Lung (tissue), 12 donors: ENCODE data around the gene TNFAIP3. TPM values are rescaled to one million over a fixed set of nuclear protein-coding genes. Genes with fewer than 3 reads are reported as not detected.

Experiments used
- ATAC-seq: fragments of 200-7000 bp; cut with Tn5 transposase; one replicate; pipeline ENCODE4 v1.9.1; 2020; ENCODE audit warnings: moderate number of reproducible peaks; ENCODE audit not compliant: insufficient read depth, low FRiP score
- DNase-seq, 3 donors: peaks; one replicate each; pipeline ENCODE4 v3.0.0-alpha.2; 2013 to 2017
- H3K27ac ChIP-seq, 2 donors: one replicate each; pipeline ENCODE4 v1.5.1; 2013; ENCODE audit warnings: mild to moderate bottlenecking in 2 of 2, moderate library complexity in 2 of 2, control low read depth in 1 of 2, inconsistent platforms in 1 of 2, low read depth in 1 of 2, low read length in 1 of 2
- H3K27me3 ChIP-seq, 3 donors: one replicate each; pipeline ENCODE4 v1.5.1; 2013; ENCODE audit warnings: low read length in 2 of 3; ENCODE audit not compliant: control insufficient read depth in 3 of 3, insufficient read depth in 3 of 3
- H3K36me3 ChIP-seq, 4 donors: one replicate each; pipeline ENCODE4 v1.5.1; 2013; ENCODE audit warnings: low read length in 4 of 4, mild to moderate bottlenecking in 1 of 4, moderate library complexity in 1 of 4; ENCODE audit not compliant: control insufficient read depth in 4 of 4, insufficient read depth in 4 of 4
- H3K4me1 ChIP-seq, 5 donors: one replicate each; pipeline ENCODE4 v1.5.1; 2013; ENCODE audit warnings: low read length in 5 of 5, mild to moderate bottlenecking in 2 of 5, moderate library complexity in 1 of 5; ENCODE audit not compliant: control insufficient read depth in 5 of 5, insufficient read depth in 5 of 5
- H3K4me3 ChIP-seq: one replicate; pipeline ENCODE4 v1.5.1; 2013; ENCODE audit warnings: mild to moderate bottlenecking, control low read depth, moderate library complexity
- H3K9ac ChIP-seq, 2 donors: one replicate each; pipeline ENCODE4 v1.5.1; 2013; ENCODE audit warnings: low read length in 2 of 2, control low read depth in 1 of 2; ENCODE audit not compliant: insufficient read depth in 1 of 2
- H3K9me3 ChIP-seq, 4 donors: one replicate each; pipeline ENCODE4 v1.5.1; 2013; ENCODE audit warnings: low read length in 3 of 4, mild to moderate bottlenecking in 1 of 4, moderate library complexity in 1 of 4; ENCODE audit not compliant: control insufficient read depth in 4 of 4, insufficient read depth in 3 of 4
- WGBS, 2 donors: extraction: QIAGEN DNeasy Blood & Tissue Kit; methylation state at CpG; one replicate each; pipeline ENCODE4 v1.1.7; 2013; 5-methylcytosine and 5-hydroxymethylcytosine counted together
- polyA plus RNA-seq, 2 donors: library from polyadenylated mRNA; stranded (reverse); fragments of 200-250 nt; gene quantifications; one replicate each; pipeline ENCODE4 v1.2.1, GENCODE V29; 2013
- total RNA-seq, 2 donors: library from RNA; depleted of rRNA in 1 of 2; stranded (reverse); fragments of >200 nt in 1 of 2; gene quantifications; one replicate each; pipeline ENCODE4 v1.2.1, GENCODE V29; 2014 to 2021
- TF ChIP-seq, protein P1 (sequence below): IDR thresholded peaks from 2 replicates; pipeline ENCODE4 v1.5.1; 2012; ENCODE audit warnings: mild to moderate bottlenecking; ENCODE audit errors: control extremely low read depth, extremely low read depth
- donor health status: control.
- donor health status: control.
- donor health status: Bipolar disorder and iron deficiency.
- donor health status: healthy.
- donor health status: DM: yes; HTN: yes; CAD: no.

TNFAIP3 gene
- total and polyA plus RNA-seq, 4 donors: 13.4 to 396 (median 87.5) TPM

DNA sequence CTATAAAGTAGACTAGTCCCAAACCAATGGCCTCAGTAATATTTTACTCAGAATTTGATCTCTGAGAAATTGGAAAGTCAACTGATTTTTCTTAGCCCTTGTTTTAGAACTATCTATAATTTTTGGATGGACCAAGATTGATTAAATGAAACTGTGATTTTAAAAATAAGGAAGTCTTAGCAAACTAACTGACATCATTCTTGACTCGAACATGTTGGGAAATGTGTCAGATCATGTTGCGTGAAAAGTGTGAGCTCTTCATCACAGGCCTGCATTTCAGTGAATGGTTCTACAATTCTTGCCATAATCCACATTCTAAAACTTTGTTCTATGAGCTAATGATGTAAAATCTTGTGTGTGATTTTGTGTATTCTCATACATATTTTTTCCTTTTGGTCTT, 11.0 kb downstream of the TNFAIP3 start:
- H3K4me3 ChIP-seq: no peak overlapping the region
- 43 to 63% methylated on average over 2 of the region's 2 CpGs for WGBS, 2 donors
- TF ChIP-seq, protein P1, sequence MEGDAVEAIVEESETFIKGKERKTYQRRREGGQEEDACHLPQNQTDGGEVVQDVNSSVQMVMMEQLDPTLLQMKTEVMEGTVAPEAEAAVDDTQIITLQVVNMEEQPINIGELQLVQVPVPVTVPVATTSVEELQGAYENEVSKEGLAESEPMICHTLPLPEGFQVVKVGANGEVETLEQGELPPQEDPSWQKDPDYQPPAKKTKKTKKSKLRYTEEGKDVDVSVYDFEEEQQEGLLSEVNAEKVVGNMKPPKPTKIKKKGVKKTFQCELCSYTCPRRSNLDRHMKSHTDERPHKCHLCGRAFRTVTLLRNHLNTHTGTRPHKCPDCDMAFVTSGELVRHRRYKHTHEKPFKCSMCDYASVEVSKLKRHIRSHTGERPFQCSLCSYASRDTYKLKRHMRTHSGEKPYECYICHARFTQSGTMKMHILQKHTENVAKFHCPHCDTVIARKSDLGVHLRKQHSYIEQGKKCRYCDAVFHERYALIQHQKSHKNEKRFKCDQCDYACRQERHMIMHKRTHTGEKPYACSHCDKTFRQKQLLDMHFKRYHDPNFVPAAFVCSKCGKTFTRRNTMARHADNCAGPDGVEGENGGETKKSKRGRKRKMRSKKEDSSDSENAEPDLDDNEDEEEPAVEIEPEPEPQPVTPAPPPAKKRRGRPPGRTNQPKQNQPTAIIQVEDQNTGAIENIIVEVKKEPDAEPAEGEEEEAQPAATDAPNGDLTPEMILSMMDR: no peak
- H3K9ac ChIP-seq: no peak overlapping the region
- no peaks in the 10 kb centered on the region for H3K27me3 ChIP-seq
- peaks cover 0 to 11% (median 5%) of the 10 kb centered on the region in 5 donors for H3K4me1 ChIP-seq
- peaks cover 0 to 3% (median 0%) of the 10 kb centered on the region in 4 donors for H3K9me3 ChIP-seq
- no peak for ATAC-seq
- H3K27ac ChIP-seq: no peak overlapping the region
- DNase-seq: no peak
- H3K36me3 ChIP-seq: peaks cover 33 to 59% (median 47%) of the 10 kb centered on the region in 4 donors

DNA sequence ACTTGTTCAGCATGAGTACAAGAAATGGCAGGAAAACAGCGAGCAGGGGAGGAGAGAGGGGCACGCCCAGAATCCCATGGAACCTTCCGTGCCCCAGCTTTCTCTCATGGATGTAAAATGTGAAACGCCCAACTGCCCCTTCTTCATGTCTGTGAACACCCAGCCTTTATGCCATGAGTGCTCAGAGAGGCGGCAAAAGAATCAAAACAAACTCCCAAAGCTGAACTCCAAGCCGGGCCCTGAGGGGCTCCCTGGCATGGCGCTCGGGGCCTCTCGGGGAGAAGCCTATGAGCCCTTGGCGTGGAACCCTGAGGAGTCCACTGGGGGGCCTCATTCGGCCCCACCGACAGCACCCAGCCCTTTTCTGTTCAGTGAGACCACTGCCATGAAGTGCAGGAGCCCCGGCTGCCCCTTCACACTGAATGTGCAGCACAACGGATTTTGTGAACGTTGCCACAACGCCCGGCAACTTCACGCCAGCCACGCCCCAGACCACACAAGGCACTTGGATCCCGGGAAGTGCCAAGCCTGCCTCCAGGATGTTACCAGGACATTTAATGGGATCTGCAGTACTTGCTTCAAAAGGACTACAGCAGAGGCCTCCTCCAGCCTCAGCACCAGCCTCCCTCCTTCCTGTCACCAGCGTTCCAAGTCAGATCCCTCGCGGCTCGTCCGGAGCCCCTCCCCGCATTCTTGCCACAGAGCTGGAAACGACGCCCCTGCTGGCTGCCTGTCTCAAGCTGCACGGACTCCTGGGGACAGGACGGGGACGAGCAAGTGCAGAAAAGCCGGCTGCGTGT, 11.6 kb downstream of the TNFAIP3 start:
- peaks cover 0 to 3% (median 0%) of the 10 kb centered on the region in 4 donors for H3K9me3 ChIP-seq
- 71 to 82% methylated on average over 33 of the region's 33 CpGs for WGBS, 2 donors
- H3K4me3 ChIP-seq: no peak overlapping the region
- TF ChIP-seq, protein P1: no peak
- DNase-seq (peak; percentile 32 to 59 (median 44)), ATAC-seq (no peak)
- peaks cover 33 to 59% (median 47%) of the 10 kb centered on the region in 4 donors for H3K36me3 ChIP-seq
- H3K9ac ChIP-seq: no peak overlapping the region
- peaks cover 4 to 10% (median 5%) of the 10 kb centered on the region in 5 donors for H3K4me1 ChIP-seq
- H3K27ac ChIP-seq: peak overlapping the region in 1 of 2 donors; percentile 17
- no peaks in the 10 kb centered on the region for H3K27me3 ChIP-seq

DNA sequence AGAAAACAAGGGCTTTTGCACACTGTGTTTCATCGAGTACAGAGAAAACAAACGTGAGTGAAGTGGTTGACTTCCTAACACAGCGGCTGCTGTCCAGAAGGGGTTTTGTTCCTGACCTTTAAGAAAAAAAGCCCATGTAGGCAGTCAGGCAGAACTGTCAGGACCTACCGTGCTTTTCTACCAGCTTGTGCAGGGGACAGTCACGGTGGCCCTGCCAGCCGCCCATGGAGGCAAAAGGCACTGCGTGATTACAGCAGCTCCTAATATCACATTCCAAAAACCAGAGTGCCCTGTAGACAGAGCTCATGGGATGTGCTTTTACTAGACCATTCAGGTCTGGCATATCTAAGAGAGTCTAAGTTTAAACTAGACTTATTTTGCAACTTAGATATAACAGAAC, 12.2 kb downstream of the TNFAIP3 start:
- WGBS, 2 donors: 63 to 70% methylated on average over 7 of the region's 7 CpGs
- Histone ChIP-seq H3K27me3 (no peaks in the 10 kb centered on the region), H3K36me3 (peaks cover 33 to 57% (median 46%) of the 10 kb centered on the region in 4 donors), H3K27ac (peak overlapping the region in 1 of 2 donors; percentile 17), H3K9me3 (peaks cover 0 to 3% (median 0%) of the 10 kb centered on the region in 4 donors), H3K9ac (no peak overlapping the region), H3K4me1 (peaks cover 0 to 7% (median under 1%) of the 10 kb centered on the region in 5 donors), H3K4me3 (no peak overlapping the region)
- TF ChIP-seq, protein P1: no peak
- no peak for DNase-seq
- ATAC-seq: no peak
